Right forelimb (tissue), 1 donor: ENCODE data around the gene DYSF.
"Not testable (repeated sequence)": the region's sequence is repeated elsewhere in the genome, so short reads cannot be mapped to it uniquely, and the experiment has no call there.

Experiments
- DNase-seq: peaks from one replicate; pipeline ENCODE4 v3.0.0-alpha.2; 2018

Gene DYSF

GRCh38 chr2:71453404-71454220 lies at the start of gene DYSF:
Gene DYSF (plus strand): TSS chr2:71453561.
- DNase-seq = no peak

GRCh38 chr2:71409611-71410010 lies 43.8 kb upstream of the DYSF start:
- DNase-seq = no peak

GRCh38 chr2:71410696-71411095 lies 42.7 kb upstream of the DYSF start:
- no peak for DNase-seq

DNA sequence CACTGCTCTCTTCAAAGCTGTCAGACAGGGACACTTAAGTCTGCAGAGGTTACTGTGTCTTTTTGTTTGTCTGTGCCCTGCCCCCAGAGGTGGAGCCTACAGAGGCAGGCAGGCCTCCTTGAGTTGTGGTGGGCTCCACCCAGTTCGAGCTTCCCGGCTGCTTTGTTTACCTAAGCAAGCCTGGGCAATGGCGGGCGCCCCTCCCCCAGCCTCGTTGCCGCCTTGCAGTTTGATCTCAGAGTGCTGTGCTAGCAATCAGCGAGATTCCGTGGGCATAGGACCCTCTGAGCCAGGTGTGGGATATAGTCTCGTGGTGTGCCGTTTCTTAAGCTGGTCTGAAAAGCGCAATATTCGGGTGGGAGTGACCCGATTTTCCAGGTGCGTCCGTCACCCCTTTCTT lies 36.5 kb upstream of the DYSF start:
- not testable (repeated sequence) for DNase-seq

GRCh38 chr2:71417300-71418202 lies 35.8 kb upstream of the DYSF start:
- DNase-seq = no peak

DNA sequence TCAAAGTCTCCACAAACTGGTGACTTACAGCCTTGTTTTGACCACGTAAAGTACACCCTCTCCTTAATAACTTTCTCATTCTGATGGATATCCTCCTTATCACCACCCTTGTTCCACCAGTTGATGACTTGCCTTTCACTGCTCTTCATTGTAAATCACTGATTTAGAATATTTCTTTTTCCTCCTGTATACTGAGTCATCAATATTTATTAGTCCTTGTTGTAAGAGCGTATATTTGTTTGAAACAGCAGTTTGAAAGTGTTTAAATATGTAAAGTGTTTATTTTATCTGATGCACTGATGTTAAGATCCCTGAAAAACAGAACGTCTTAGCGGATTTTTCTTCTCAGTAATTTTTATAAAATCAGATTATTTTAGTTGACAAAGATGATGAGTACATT lies 34.2 kb upstream of the DYSF start:
- no peak for DNase-seq

- no peak for DNase-seq
These were observed 33.4 kb upstream of the DYSF start for GRCh38 chr2:71419976-71420375.

DNA sequence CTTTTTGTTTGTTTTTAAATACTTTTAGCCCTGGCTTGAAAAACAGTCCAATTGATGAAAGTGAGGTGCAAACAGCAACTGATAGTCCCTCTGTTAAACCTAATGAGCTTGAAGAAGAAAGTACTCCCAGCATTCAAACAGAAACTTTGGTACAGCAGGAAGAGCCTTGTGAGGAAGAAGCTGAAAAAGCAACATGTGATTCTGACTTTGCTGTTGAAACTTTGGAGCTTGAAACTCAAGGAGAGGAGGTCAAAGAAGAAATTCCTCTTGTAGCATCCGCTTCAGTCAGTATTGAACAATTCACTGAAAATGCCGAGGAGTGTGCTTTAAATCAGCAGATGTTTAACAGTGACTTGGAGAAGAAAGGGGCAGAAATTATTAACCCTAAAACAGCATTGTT lies 30.6 kb upstream of the DYSF start:
- no peak for DNase-seq

- no peak for DNase-seq
These were observed 29.4 kb upstream of the DYSF start for GRCh38 chr2:71423817-71424420.

GRCh38 chr2:71426721-71427120 lies 26.6 kb upstream of the DYSF start:
- no peak for DNase-seq

GRCh38 chr2:71428472-71429383 lies 24.6 kb upstream of the DYSF start:
- no peak for DNase-seq

DNA sequence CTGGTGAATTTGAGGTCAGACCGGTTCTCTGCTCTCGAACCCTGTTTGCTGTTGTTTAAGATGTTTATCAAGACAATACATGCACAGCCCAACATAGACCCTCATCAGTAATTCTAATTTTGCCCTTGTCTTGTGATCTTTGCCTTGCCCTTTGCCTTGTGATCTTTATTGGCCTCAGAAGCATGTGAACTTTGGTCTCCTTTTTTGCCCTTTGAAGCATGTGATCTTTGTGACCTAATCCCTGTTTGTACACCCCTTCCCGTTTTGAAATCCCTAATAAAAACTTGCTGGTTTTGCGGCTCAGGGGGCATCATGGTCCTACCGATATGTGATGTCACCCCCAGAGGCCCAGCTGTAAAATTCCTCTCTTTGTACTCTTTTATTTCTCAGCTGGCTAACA lies 8.2 kb upstream of the DYSF start:
- DNase-seq = not testable (repeated sequence)

DNA sequence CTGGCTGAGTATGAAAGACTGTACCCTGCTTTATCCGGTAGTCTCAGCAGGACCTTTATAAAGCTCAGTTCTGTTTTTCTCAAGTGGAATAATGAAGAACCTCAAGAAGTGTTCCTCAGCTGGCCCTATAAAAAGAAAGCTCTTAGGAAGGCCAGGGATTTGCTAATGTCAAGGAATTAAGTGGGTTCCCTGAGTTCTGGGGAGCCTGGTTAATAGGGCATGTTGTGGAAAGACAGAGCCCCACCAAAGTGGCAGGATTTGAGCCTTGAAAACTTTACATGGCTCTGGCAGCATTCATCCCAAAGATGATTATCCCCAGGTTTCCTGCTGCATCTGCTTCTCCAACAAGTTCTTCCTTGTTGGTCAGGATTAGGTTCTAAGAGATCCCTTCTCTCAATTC lies 6.9 kb upstream of the DYSF start:
- DNase-seq = no peak

DNA sequence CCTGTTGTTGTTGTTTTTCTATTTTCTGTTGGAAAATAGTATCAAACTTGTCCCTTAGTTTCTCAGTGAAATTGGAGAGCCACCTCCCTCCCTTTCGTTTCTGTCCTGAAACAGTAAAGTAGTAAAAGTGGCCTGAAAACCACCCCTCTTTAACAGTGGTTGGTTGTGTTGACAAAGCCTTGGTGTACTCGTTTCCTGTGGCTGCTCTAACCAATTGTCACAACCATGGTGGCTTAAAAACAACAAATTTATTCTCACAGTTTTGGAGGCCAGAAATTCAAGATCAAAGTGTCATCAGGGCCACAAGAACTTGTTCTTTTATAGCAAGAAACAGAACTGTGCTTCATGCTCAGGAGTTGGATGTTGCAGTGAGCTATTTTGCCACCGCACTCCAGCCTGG lies 4.0 kb upstream of the DYSF start:
- no peak for DNase-seq

DNA sequence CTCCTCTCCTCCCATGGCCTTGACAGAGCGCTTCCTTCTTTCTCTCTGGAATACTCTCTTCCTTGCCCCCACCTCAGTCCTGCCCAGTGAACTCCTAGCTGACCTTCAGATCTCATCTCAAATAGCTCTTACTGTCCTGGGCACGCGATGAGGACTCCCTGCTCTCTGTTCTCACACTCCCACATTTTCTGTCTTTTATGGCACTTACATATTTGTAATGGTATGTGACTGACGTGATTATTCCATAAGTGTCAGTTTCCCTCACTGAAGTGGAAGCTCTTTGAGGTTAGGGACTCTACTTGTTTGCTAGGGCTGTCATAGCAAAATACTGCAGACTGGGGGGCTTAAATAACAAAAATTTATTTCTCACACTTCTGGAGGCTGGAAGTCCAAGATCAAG lies 1.7 kb upstream of the DYSF start:
- no peak for DNase-seq

DNA sequence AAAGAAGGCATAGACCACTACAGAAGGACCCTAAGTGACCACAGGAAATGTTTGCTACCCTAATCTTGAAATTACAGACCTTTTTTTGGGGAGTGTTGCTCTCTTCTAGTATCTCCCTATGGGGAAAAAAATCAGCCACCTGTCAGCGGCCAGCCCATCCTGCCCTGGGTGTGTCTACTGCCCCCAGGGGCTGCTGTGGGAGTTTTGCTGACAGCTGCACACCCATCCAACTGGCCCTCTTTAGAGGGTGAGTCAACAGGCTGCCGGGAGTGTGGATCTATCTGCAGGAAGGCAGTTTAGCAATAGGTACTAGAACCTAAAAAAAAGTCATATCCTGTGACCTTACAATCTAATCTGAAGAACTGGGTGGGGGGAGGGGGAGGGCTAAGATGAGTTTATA lies 796 bp upstream of the DYSF start:
- no peak for DNase-seq

DNA sequence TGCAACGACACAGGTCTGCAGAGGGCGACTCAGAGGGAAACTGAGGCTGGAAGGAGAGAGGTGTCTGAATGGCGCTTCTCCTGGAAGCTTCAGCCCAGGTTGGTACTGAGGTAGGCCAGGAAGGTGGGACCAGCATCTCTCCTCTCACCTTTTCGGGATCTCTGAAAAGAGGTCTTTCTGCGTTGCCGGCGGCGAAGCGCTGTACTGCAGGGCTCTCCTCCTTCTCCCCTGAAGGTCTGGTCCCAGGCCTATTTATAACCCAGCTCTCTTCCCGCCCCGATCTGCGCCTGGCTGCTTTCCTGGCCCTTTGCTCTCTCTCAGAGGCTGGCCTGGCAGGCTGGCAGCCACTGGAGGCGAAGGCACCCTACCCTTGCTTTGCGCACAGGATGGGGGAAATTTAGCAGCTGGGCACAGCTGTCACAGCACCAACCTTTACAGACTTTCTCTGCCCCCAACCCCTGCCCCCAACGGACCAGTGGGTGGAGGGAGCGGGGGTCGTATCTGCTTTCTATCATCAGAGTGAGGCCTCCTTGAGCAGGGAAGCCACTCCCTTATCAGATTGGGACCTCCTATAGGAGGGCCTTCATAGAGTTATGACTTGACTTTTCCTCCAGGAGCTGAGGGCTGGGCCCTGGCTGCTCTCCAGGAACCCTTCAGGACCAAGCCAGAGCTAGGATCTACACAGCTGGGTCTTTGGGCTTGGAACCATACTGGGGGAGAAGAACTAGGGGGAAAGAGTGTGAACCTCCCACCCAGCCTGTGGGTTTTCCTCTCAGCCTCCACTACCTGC lies 1.1 kb downstream of the DYSF start:
- DNase-seq = no peak

DNA sequence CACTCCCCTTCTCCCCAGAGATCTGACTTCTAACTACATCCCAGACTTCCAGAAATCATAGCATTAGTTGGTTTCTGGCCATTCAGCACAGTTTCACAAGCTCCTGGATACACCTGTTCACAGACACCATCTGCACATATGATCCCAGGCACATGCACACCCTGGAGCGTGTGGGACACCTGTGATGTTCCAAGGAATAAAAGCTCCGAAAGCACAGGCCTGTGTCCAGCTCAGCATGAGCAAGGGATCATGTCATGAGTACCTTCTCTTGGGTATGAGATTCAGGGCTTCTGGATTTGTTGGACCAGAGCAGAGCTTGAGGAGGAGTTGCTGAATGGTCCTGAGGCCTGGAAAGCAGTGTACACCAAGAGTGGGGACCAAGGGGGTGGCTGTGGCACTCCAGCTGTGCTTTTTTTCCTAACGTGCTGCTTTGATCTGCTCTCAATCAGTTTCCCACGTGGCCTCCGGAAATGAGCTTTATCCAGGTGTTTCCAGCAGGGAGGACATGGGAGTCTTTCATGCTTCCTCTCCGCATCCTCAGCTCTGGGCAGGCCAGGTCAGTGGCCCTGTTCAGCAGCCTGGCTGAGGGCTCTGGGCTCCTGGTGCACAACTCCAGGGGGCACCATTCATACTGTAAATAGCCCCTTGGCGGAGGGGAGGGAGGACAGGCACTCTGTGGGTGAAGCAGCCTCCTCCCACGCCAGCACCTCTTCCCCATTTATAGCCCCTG lies 1.8 kb downstream of the DYSF start:
- DNase-seq = no peak

GRCh38 chr2:71455741-71456569 lies 2.6 kb downstream of the DYSF start:
- no peak for DNase-seq

DNA sequence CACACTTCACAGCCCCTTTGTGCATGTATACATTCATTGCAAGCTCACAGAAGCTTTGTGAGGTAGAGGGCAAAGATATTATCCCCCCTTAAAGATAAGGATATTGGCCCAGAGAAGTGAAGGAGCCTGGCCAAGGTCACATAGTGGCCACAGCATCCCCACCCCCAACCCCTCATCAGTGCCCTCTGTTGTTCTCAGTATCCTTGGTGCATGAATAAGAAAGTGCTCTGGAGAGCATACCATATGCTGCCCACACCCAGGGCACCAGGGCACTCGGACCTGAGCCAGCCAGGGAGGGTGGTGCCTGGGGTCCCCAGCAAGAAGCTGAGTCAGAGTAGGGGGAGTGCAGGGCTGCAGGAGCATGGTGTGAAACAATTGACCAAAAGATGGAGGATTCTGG lies 3.3 kb downstream of the DYSF start:
- DNase-seq = no peak
